Body of pancreas (tissue), 4 donors: ENCODE data around the gene HCST.

ENCODE experiments used
- POLR2A ChIP-seq, 3 donors: fragments of 450-650 bp; IDR thresholded peaks; one replicate each; pipeline ENCODE4 v1.6.1; 2016; ENCODE audit warnings: antibody characterized with exemption in 3 of 3, mild to moderate bottlenecking in 2 of 3
- TF ChIP-seq, protein P1 (sequence below), 7 experiments: fragments of 450-650 bp in 4 of 7; fragments of 200-600 bp in 3 of 7; sonication (generic) in 3 of 7; IDR thresholded peaks; one replicate each; pipeline ENCODE4 v1.5.1; 2016 to 2019; ENCODE audit warnings: antibody characterized with exemption in 7 of 7

GRCh38 chr19:35949131-35949530, 46.8 kb downstream of the HCST start:
- TF ChIP-seq, protein P1, sequence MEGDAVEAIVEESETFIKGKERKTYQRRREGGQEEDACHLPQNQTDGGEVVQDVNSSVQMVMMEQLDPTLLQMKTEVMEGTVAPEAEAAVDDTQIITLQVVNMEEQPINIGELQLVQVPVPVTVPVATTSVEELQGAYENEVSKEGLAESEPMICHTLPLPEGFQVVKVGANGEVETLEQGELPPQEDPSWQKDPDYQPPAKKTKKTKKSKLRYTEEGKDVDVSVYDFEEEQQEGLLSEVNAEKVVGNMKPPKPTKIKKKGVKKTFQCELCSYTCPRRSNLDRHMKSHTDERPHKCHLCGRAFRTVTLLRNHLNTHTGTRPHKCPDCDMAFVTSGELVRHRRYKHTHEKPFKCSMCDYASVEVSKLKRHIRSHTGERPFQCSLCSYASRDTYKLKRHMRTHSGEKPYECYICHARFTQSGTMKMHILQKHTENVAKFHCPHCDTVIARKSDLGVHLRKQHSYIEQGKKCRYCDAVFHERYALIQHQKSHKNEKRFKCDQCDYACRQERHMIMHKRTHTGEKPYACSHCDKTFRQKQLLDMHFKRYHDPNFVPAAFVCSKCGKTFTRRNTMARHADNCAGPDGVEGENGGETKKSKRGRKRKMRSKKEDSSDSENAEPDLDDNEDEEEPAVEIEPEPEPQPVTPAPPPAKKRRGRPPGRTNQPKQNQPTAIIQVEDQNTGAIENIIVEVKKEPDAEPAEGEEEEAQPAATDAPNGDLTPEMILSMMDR (IDR thresholded peaks at IDR 0.05) = no peak
- TF ChIP-seq POLR2A (IDR thresholded peaks at IDR 0.05) = no peak
